ENCODE measurements around the gene THBS3. TPM values are rescaled to one million over a fixed set of nuclear protein-coding genes. Genes with fewer than 3 reads are reported as not detected.
"Not testable (repeated sequence)": the region's sequence is repeated elsewhere in the genome, so short reads cannot be mapped to it uniquely, and the experiment has no call there.

THBS3 gene
- total and polyA plus RNA-seq, 2 donors = 7.6 to 46.1 TPM

- 96% methylated on average over 6 of the region's 6 CpGs for WGBS
- Histone ChIP-seq H3K36me3 (ENCODE audit: control insufficient read depth in 2 of 2, insufficient read depth in 2 of 2, low read length in 1 of 2) (no peaks in the 10 kb centered on the region), H3K9me3 (ENCODE audit: control insufficient read depth in 2 of 2, insufficient read depth in 1 of 2, low read length in 1 of 2) (peaks cover 0 to 13% of the 10 kb centered on the region in 2 donors), H3K4me1 (ENCODE audit: control insufficient read depth in 2 of 2, insufficient read depth in 2 of 2, low read length in 2 of 2) (peaks cover 20 to 28% of the 10 kb centered on the region in 2 donors), H3K27me3 (ENCODE audit: control insufficient read depth in 2 of 2, insufficient read depth in 1 of 2, low read length in 1 of 2) (peaks cover 0 to 21% of the 10 kb centered on the region in 2 donors), H3K4me3 (ENCODE audit: low read length in 2 of 2) (no peak overlapping the region), H3K27ac (ENCODE audit: low read depth in 1 of 2, low read length in 1 of 2) (no peak overlapping the region)
- DNase-seq (ENCODE audit: low read depth in 6 of 9, low spot score in 9 of 9) = no peak
These were observed 11.4 kb downstream of the THBS3 start for GRCh38 chr1:155196103-155196892.

- H3K27me3 ChIP-seq (ENCODE audit: control insufficient read depth in 2 of 2, insufficient read depth in 1 of 2, low read length in 1 of 2) = peaks cover 0 to 21% of the 10 kb centered on the region in 2 donors
- 45% methylated on average over 27 of the region's 27 CpGs for WGBS
- no peak overlapping the region for H3K27ac ChIP-seq (ENCODE audit: low read depth in 1 of 2, low read length in 1 of 2)
- peaks cover 20 to 28% of the 10 kb centered on the region in 2 donors for H3K4me1 ChIP-seq (ENCODE audit: control insufficient read depth in 2 of 2, insufficient read depth in 2 of 2, low read length in 2 of 2)
- DNase-seq (ENCODE audit: low read depth in 6 of 9, low spot score in 9 of 9) = no peak
- H3K9me3 ChIP-seq (ENCODE audit: control insufficient read depth in 2 of 2, insufficient read depth in 1 of 2, low read length in 1 of 2) = peaks cover 0 to 13% of the 10 kb centered on the region in 2 donors
- H3K36me3 ChIP-seq (ENCODE audit: control insufficient read depth in 2 of 2, insufficient read depth in 2 of 2, low read length in 1 of 2) = no peaks in the 10 kb centered on the region
- peak overlapping the region; percentile 45 to 46 for H3K4me3 ChIP-seq (ENCODE audit: low read length in 2 of 2)
These were observed 12.2 kb downstream of the THBS3 start for GRCh38 chr1:155195201-155196102.

GRCh38 chr1:155193991-155194240, 13.8 kb downstream of the THBS3 start:
- H3K4me3 ChIP-seq (ENCODE audit: low read length in 2 of 2) = peak overlapping the region; percentile 45 to 46
- DNase-seq (ENCODE audit: low read depth in 6 of 9, low spot score in 9 of 9); H3K9me3 ChIP-seq (ENCODE audit: control insufficient read depth in 2 of 2, insufficient read depth in 1 of 2, low read length in 1 of 2); H3K36me3 ChIP-seq (ENCODE audit: control insufficient read depth in 2 of 2, insufficient read depth in 2 of 2, low read length in 1 of 2): not testable (repeated sequence)
- H3K27ac ChIP-seq (ENCODE audit: low read depth in 1 of 2, low read length in 1 of 2) = peak overlapping the region; percentile 88 to 96
- peaks cover 20 to 28% of the 10 kb centered on the region in 2 donors for H3K4me1 ChIP-seq (ENCODE audit: control insufficient read depth in 2 of 2, insufficient read depth in 2 of 2, low read length in 2 of 2)
- WGBS = 9% methylated on average over 16 of the region's 16 CpGs
- peaks cover 0 to 21% of the 10 kb centered on the region in 2 donors for H3K27me3 ChIP-seq (ENCODE audit: control insufficient read depth in 2 of 2, insufficient read depth in 1 of 2, low read length in 1 of 2)

- H3K27me3 ChIP-seq (ENCODE audit: control insufficient read depth in 2 of 2, insufficient read depth in 1 of 2, low read length in 1 of 2) = peaks cover 0 to 21% of the 10 kb centered on the region in 2 donors
- 1% methylated on average over 38 of the region's 38 CpGs for WGBS
- peak in 5 of 9 donors; percentile 41 to 73 (median 64) for DNase-seq (ENCODE audit: low read depth in 6 of 9, low spot score in 9 of 9)
- H3K36me3 ChIP-seq (ENCODE audit: control insufficient read depth in 2 of 2, insufficient read depth in 2 of 2, low read length in 1 of 2) = no peaks in the 10 kb centered on the region
- H3K27ac ChIP-seq (ENCODE audit: low read depth in 1 of 2, low read length in 1 of 2) = peak overlapping the region; percentile 41 to 96
- H3K9me3 ChIP-seq (ENCODE audit: control insufficient read depth in 2 of 2, insufficient read depth in 1 of 2, low read length in 1 of 2) = peaks cover 0 to 10% of the 10 kb centered on the region in 2 donors
- peak overlapping the region; percentile 45 to 46 for H3K4me3 ChIP-seq (ENCODE audit: low read length in 2 of 2)
- peaks cover 20 to 28% of the 10 kb centered on the region in 2 donors for H3K4me1 ChIP-seq (ENCODE audit: control insufficient read depth in 2 of 2, insufficient read depth in 2 of 2, low read length in 2 of 2)
These were observed 14.3 kb downstream of the THBS3 start for GRCh38 chr1:155193275-155193990.

- H3K27ac ChIP-seq (ENCODE audit: low read depth in 1 of 2, low read length in 1 of 2) = peak overlapping the region; percentile 30 to 96
- H3K36me3 ChIP-seq (ENCODE audit: control insufficient read depth in 2 of 2, insufficient read depth in 2 of 2, low read length in 1 of 2) = no peaks in the 10 kb centered on the region
- peaks cover 0 to 21% of the 10 kb centered on the region in 2 donors for H3K27me3 ChIP-seq (ENCODE audit: control insufficient read depth in 2 of 2, insufficient read depth in 1 of 2, low read length in 1 of 2)
- peak in 1 of 9 donors; percentile 43 for DNase-seq (ENCODE audit: low read depth in 6 of 9, low spot score in 9 of 9)
- peaks cover 20 to 28% of the 10 kb centered on the region in 2 donors for H3K4me1 ChIP-seq (ENCODE audit: control insufficient read depth in 2 of 2, insufficient read depth in 2 of 2, low read length in 2 of 2)
- H3K4me3 ChIP-seq (ENCODE audit: low read length in 2 of 2) = peak overlapping the region; percentile 45 to 46
- H3K9me3 ChIP-seq (ENCODE audit: control insufficient read depth in 2 of 2, insufficient read depth in 1 of 2, low read length in 1 of 2) = peaks cover 0 to 10% of the 10 kb centered on the region in 2 donors
- 28% methylated on average over 19 of the region's 20 CpGs for WGBS
These were observed 15.1 kb downstream of the THBS3 start for GRCh38 chr1:155192346-155193274.

GRCh38 chr1:155191904-155192303, 15.8 kb downstream of the THBS3 start:
- H3K4me3 ChIP-seq (ENCODE audit: low read length in 2 of 2) = no peak overlapping the region

GRCh38 chr1:155189926-155190325, 17.8 kb downstream of the THBS3 start:
- H3K36me3 ChIP-seq (ENCODE audit: control insufficient read depth in 2 of 2, insufficient read depth in 2 of 2, low read length in 1 of 2); H3K9me3 ChIP-seq (ENCODE audit: control insufficient read depth in 2 of 2, insufficient read depth in 1 of 2, low read length in 1 of 2); H3K4me3 ChIP-seq (ENCODE audit: low read length in 2 of 2); DNase-seq (ENCODE audit: low read depth in 6 of 9, low spot score in 9 of 9); H3K27ac ChIP-seq (ENCODE audit: low read depth in 1 of 2, low read length in 1 of 2): not testable (repeated sequence)
- 98% methylated on average over 25 of the region's 45 CpGs for WGBS
- Histone ChIP-seq H3K27me3 (ENCODE audit: control insufficient read depth in 2 of 2, insufficient read depth in 1 of 2, low read length in 1 of 2) (peaks cover 0 to 20% of the 10 kb centered on the region in 2 donors), H3K4me1 (ENCODE audit: control insufficient read depth in 2 of 2, insufficient read depth in 2 of 2, low read length in 2 of 2) (peaks cover 20 to 23% of the 10 kb centered on the region in 2 donors)

More at GRCh38 chr1:155191904-155192303, 15.8 kb downstream of the THBS3 start:
- Histone ChIP-seq H3K27me3 (ENCODE audit: control insufficient read depth in 2 of 2, insufficient read depth in 1 of 2, low read length in 1 of 2) (peaks cover 0 to 21% of the 10 kb centered on the region in 2 donors), H3K27ac (ENCODE audit: low read depth in 1 of 2, low read length in 1 of 2) (no peak overlapping the region), H3K4me1 (ENCODE audit: control insufficient read depth in 2 of 2, insufficient read depth in 2 of 2, low read length in 2 of 2) (peaks cover 20 to 28% of the 10 kb centered on the region in 2 donors), H3K36me3 (ENCODE audit: control insufficient read depth in 2 of 2, insufficient read depth in 2 of 2, low read length in 1 of 2) (no peaks in the 10 kb centered on the region), H3K9me3 (ENCODE audit: control insufficient read depth in 2 of 2, insufficient read depth in 1 of 2, low read length in 1 of 2) (peaks cover 0 to 10% of the 10 kb centered on the region in 2 donors)
- WGBS = 94% methylated on average over 17 of the region's 17 CpGs
- DNase-seq (ENCODE audit: low read depth in 6 of 9, low spot score in 9 of 9) = no peak

- H3K27ac ChIP-seq (ENCODE audit: low read depth in 1 of 2, low read length in 1 of 2) = no peak overlapping the region
- H3K4me3 ChIP-seq (ENCODE audit: low read length in 2 of 2) = no peak overlapping the region
- peaks cover 0 to 5% of the 10 kb centered on the region in 2 donors for H3K36me3 ChIP-seq (ENCODE audit: control insufficient read depth in 2 of 2, insufficient read depth in 2 of 2, low read length in 1 of 2)
- 97% methylated on average over 14 of the region's 14 CpGs for WGBS
- DNase-seq (ENCODE audit: low read depth in 6 of 9, low spot score in 9 of 9) = no peak
- peaks cover 0 to under 1% of the 10 kb centered on the region in 2 donors for H3K9me3 ChIP-seq (ENCODE audit: control insufficient read depth in 2 of 2, insufficient read depth in 1 of 2, low read length in 1 of 2)
- H3K27me3 ChIP-seq (ENCODE audit: control insufficient read depth in 2 of 2, insufficient read depth in 1 of 2, low read length in 1 of 2) = peaks cover 0 to 8% of the 10 kb centered on the region in 2 donors
- H3K4me1 ChIP-seq (ENCODE audit: control insufficient read depth in 2 of 2, insufficient read depth in 2 of 2, low read length in 2 of 2) = peaks cover 8 to 10% of the 10 kb centered on the region in 2 donors
These were observed 19.4 kb downstream of the THBS3 start for GRCh38 chr1:155188268-155188667.
